ENCODE data around the gene INHBA. TPM values are rescaled to one million over a fixed set of nuclear protein-coding genes. Genes with fewer than 3 reads are reported as not detected.

Gene INHBA
- total RNA-seq, 1 donor from 2014 or later: 103 TPM

- peak; percentile 41 for FAIRE-seq
- no peak overlapping the region for H3K27ac Mint-ChIP-seq (ENCODE audit: unreplicated experiment)
- no peak overlapping the region for H3K4me2 ChIP-seq (ENCODE audit: low read length)
Observed at GRCh38 chr7:41679566-41679965, 23.3 kb downstream of the INHBA start.

GRCh38 chr7:41674505-41675023 lies 28.3 kb downstream of the INHBA start:
- Mint-ChIP-seq H3K27ac (ENCODE audit: unreplicated experiment) (no peak overlapping the region), H3K27me3 (ENCODE audit: low read depth, unreplicated experiment) (no peaks in the 10 kb centered on the region), H3K4me1 (ENCODE audit: low read depth, unreplicated experiment) (no peaks in the 10 kb centered on the region), H3K4me3 (ENCODE audit: unreplicated experiment) (no peak overlapping the region), H3K36me3 (ENCODE audit: low read depth, unreplicated experiment) (peaks cover 4% of the 10 kb centered on the region), H3K9me3 (ENCODE audit: unreplicated experiment) (peaks cover 2% of the 10 kb centered on the region)
- Histone ChIP-seq H3K4me3 (ENCODE audit: insufficient read depth, low read depth, low read length) (no peak overlapping the region), H3K27me3 (ENCODE audit: insufficient read depth, low read length) (no peaks in the 10 kb centered on the region), H3K36me3 (ENCODE audit: insufficient read depth, low read length) (no peaks in the 10 kb centered on the region), H3K27ac (ENCODE audit: low read depth, low read length) (no peak overlapping the region), H3K4me1 (ENCODE audit: insufficient read depth, low read length) (no peaks in the 10 kb centered on the region), H3K4me2 (ENCODE audit: low read length) (no peak overlapping the region), H3K9me3 (ENCODE audit: insufficient read depth, low read depth, low read length) (no peaks in the 10 kb centered on the region), H3K79me2 (ENCODE audit: insufficient read depth, low read length) (no peaks in the 10 kb centered on the region), H2AFZ (ENCODE audit: low read depth, low read length) (no peak overlapping the region), H4K20me1 (ENCODE audit: insufficient read depth, low read length) (no peaks in the 10 kb centered on the region), H3K9ac (ENCODE audit: low read length) (no peak overlapping the region)
- DNase-seq (ENCODE audit: low read depth) (no peak), FAIRE-seq (no peak)
- TF ChIP-seq CTCF (IDR thresholded peaks at IDR 0.05; ENCODE audit: insufficient read depth, low read depth, low read length) (no peak), EZH2 (IDR thresholded peaks at IDR 0.05; ENCODE audit: insufficient read depth, low read length) (no peak)

More at GRCh38 chr7:41679566-41679965, 23.3 kb downstream of the INHBA start:
- no peaks in the 10 kb centered on the region for H3K27me3 Mint-ChIP-seq (ENCODE audit: low read depth, unreplicated experiment)
- peaks cover 2% of the 10 kb centered on the region for H3K9me3 Mint-ChIP-seq (ENCODE audit: unreplicated experiment)
- Histone ChIP-seq H3K4me3 (ENCODE audit: insufficient read depth, low read depth, low read length) (no peak overlapping the region), H3K27ac (ENCODE audit: low read depth, low read length) (no peak overlapping the region), H3K79me2 (ENCODE audit: insufficient read depth, low read length) (no peaks in the 10 kb centered on the region), H2AFZ (ENCODE audit: low read depth, low read length) (no peak overlapping the region), H4K20me1 (ENCODE audit: insufficient read depth, low read length) (no peaks in the 10 kb centered on the region), H3K27me3 (ENCODE audit: insufficient read depth, low read length) (no peaks in the 10 kb centered on the region), H3K36me3 (ENCODE audit: insufficient read depth, low read length) (no peaks in the 10 kb centered on the region), H3K4me1 (ENCODE audit: insufficient read depth, low read length) (no peaks in the 10 kb centered on the region), H3K9ac (ENCODE audit: low read length) (no peak overlapping the region), H3K9me3 (ENCODE audit: insufficient read depth, low read depth, low read length) (no peaks in the 10 kb centered on the region)
- H3K4me1 Mint-ChIP-seq (ENCODE audit: low read depth, unreplicated experiment): no peaks in the 10 kb centered on the region
- TF ChIP-seq EZH2 (IDR thresholded peaks at IDR 0.05; ENCODE audit: insufficient read depth, low read length): no peak
- no peak for TF ChIP-seq CTCF (IDR thresholded peaks at IDR 0.05; ENCODE audit: insufficient read depth, low read depth, low read length)
- no peaks in the 10 kb centered on the region for H3K36me3 Mint-ChIP-seq (ENCODE audit: low read depth, unreplicated experiment)
- no peak overlapping the region for H3K4me3 Mint-ChIP-seq (ENCODE audit: unreplicated experiment)
- no peak for DNase-seq (ENCODE audit: low read depth)

GRCh38 chr7:41661596-41661995 lies 41.3 kb downstream of the INHBA start:
- Histone ChIP-seq H3K4me3 (ENCODE audit: insufficient read depth, low read depth, low read length) (no peak overlapping the region), H4K20me1 (ENCODE audit: insufficient read depth, low read length) (no peaks in the 10 kb centered on the region), H3K27ac (ENCODE audit: low read depth, low read length) (no peak overlapping the region), H3K27me3 (ENCODE audit: insufficient read depth, low read length) (no peaks in the 10 kb centered on the region), H2AFZ (ENCODE audit: low read depth, low read length) (no peak overlapping the region), H3K79me2 (ENCODE audit: insufficient read depth, low read length) (no peaks in the 10 kb centered on the region), H3K4me1 (ENCODE audit: insufficient read depth, low read length) (no peaks in the 10 kb centered on the region), H3K9me3 (ENCODE audit: insufficient read depth, low read depth, low read length) (no peaks in the 10 kb centered on the region), H3K36me3 (ENCODE audit: insufficient read depth, low read length) (no peaks in the 10 kb centered on the region), H3K4me2 (ENCODE audit: low read length) (no peak overlapping the region), H3K9ac (ENCODE audit: low read length) (no peak overlapping the region)
- no peak for FAIRE-seq
- no peaks in the 10 kb centered on the region for H3K27me3 Mint-ChIP-seq (ENCODE audit: low read depth, unreplicated experiment)
- no peak for DNase-seq (ENCODE audit: low read depth)
- H3K4me1 Mint-ChIP-seq (ENCODE audit: low read depth, unreplicated experiment): no peaks in the 10 kb centered on the region
- TF ChIP-seq CTCF (IDR thresholded peaks at IDR 0.05; ENCODE audit: insufficient read depth, low read depth, low read length): no peak
- no peak for TF ChIP-seq EZH2 (IDR thresholded peaks at IDR 0.05; ENCODE audit: insufficient read depth, low read length)
- peaks cover 3% of the 10 kb centered on the region for H3K9me3 Mint-ChIP-seq (ENCODE audit: unreplicated experiment)
- H3K36me3 Mint-ChIP-seq (ENCODE audit: low read depth, unreplicated experiment): peaks cover 9% of the 10 kb centered on the region
- H3K27ac Mint-ChIP-seq (ENCODE audit: unreplicated experiment): no peak overlapping the region
- no peak overlapping the region for H3K4me3 Mint-ChIP-seq (ENCODE audit: unreplicated experiment)
